K562 (cell line): Measurements from ENCODE around the gene STT3B. TPM values are rescaled to one million over a fixed set of nuclear protein-coding genes. Genes with fewer than 3 reads are reported as not detected.
A peak's percentile ranks its signal among the peaks of the same experiment; 100 is the strongest.

Source experiments
- ATAC-seq: fragments of 200-7000 bp; cut with Tn5 transposase; 3 replicates; pipeline ENCODE4 v1.9.1; 2020; ENCODE audit warnings: moderate library complexity
- BruUV-seq: library from RNA; stranded (reverse); fragments of 400-500 nt; replicated peaks from 2 replicates; lab custom pipeline; 2021; lab: Mats Ljungman, UMichigan
- CTCF ChIA-PET: fragments of 300-600 bp; formaldehyde crosslinking; extraction: SDS; loops from one replicate; lab custom pipeline; 2021; ENCODE audit warnings: low intra/inter-chr PET ratio; lab: Yijun Ruan, JAX
- POLR2A ChIA-PET: fragments of 300-600, 350-650 bp; sonication (Branson Sonifier 250); formaldehyde crosslinking; extraction: SDS; loops from one replicate; lab custom pipeline; 2021; ENCODE audit warnings: antibody characterized with exemption, inconsistent platforms; lab: Yijun Ruan, JAX
- DNase-seq, 4 experiments: peaks; one replicate each; pipeline versions ENCODE4 v3.0.0 to v3.0.0-alpha.2; 2011 to 2018; ENCODE audit warnings: low spot score in 3 of 4, mixed read lengths in 3 of 4; ENCODE audit errors: extremely low read depth in 1 of 4
- FAIRE-seq: peaks from 2 replicates; lab custom pipeline; 2011; peaks lifted over from hg19 to GRCh38; lab: Jason Lieb, UNC
- H2AFZ ChIP-seq: 2 replicates; pipeline ENCODE4 v1.6.0; 2011; ENCODE audit warnings: low read depth, low read length, control low read depth, inconsistent platforms
- H3K27ac ChIP-seq: fragments of 200-600 bp; 3 replicates; pipeline ENCODE4 v1.8.0; 2011; ENCODE audit warnings: low read depth, mild to moderate bottlenecking, control low read depth, inconsistent platforms, low read length, moderate library complexity, mixed read lengths; ENCODE audit errors: extremely low read depth
- H3K27me3 ChIP-seq, 2 experiments: fragments of 300-600 bp in 1 of 2; 2 replicates in 1 of 2; 3 replicates in 1 of 2; pipeline versions ENCODE4 v1.6.0 to v1.8.0; 2011; ENCODE audit warnings: inconsistent platforms in 2 of 2, low read length in 2 of 2, mild to moderate bottlenecking in 1 of 2, mixed read lengths in 1 of 2, moderate library complexity in 1 of 2; ENCODE audit not compliant: control insufficient read depth in 2 of 2, insufficient read depth in 2 of 2
- H3K36me3 ChIP-seq: fragments of 300-600 bp; 3 replicates; pipeline ENCODE4 v1.8.0; 2011; ENCODE audit warnings: mild to moderate bottlenecking, low read length, inconsistent platforms; ENCODE audit not compliant: control insufficient read depth, insufficient read depth
- H3K4me1 ChIP-seq, 2 experiments: fragments of 200-600 bp in 1 of 2; replicated peaks in 1 of 2; 2 replicates in 1 of 2; 3 replicates in 1 of 2; pipeline versions ENCODE4 v1.5.1 to v1.8.0; 2011; ENCODE audit warnings: inconsistent platforms in 2 of 2, low read length in 2 of 2, mild to moderate bottlenecking in 1 of 2, mixed read lengths in 1 of 2, moderate library complexity in 1 of 2; ENCODE audit not compliant: control insufficient read depth in 2 of 2, insufficient read depth in 2 of 2
- H3K4me2 ChIP-seq: 2 replicates; pipeline ENCODE4 v1.6.1; 2011; ENCODE audit warnings: low read length, control low read depth, inconsistent platforms, mixed read lengths; ENCODE audit not compliant: insufficient read depth
- H3K4me3 ChIP-seq: fragments of 200-600 bp; sonication (generic), shearing (Covaris generic); 2 replicates; pipeline ENCODE4 v1.5.1; 2016; ENCODE audit warnings: control low read depth, inconsistent platforms
- H3K79me2 ChIP-seq: fragments of 200-600 bp; 3 replicates; pipeline ENCODE4 v1.8.0; 2011; ENCODE audit warnings: low read length, inconsistent platforms; ENCODE audit not compliant: control insufficient read depth, insufficient read depth
- H3K9ac ChIP-seq, 2 experiments: 2 replicates each; pipeline versions ENCODE4 v1.6.0 to v1.6.1; 2011; ENCODE audit warnings: low read depth in 2 of 2, low read length in 2 of 2, control low read depth in 1 of 2, inconsistent platforms in 1 of 2, mild to moderate bottlenecking in 1 of 2, mixed read lengths in 1 of 2; ENCODE audit not compliant: insufficient read depth in 1 of 2
- H3K9me1 ChIP-seq: one replicate; pipeline ENCODE4 v1.6.0; 2011; ENCODE audit warnings: inconsistent platforms, mild to moderate bottlenecking, low read length, moderate library complexity; ENCODE audit not compliant: control insufficient read depth, insufficient read depth
- H3K9me3 ChIP-seq: replicated peaks from 2 replicates; pipeline ENCODE4 v1.5.1; 2011; ENCODE audit warnings: low read depth, low read length, inconsistent platforms; ENCODE audit not compliant: control insufficient read depth, insufficient read depth
- H4K20me1 ChIP-seq: replicated peaks from 2 replicates; pipeline ENCODE4 v1.6.1; 2011; ENCODE audit warnings: low read length, inconsistent platforms, mixed read lengths; ENCODE audit not compliant: control insufficient read depth, insufficient read depth
- CBX1 ChIP-seq: sonication (generic); IDR thresholded peaks from 2 replicates; pipeline ENCODE4 v1.6.1; 2016; ENCODE audit warnings: antibody characterized with exemption, low read depth, mild to moderate bottlenecking
- CEBPG ChIP-seq, 3 experiments: fragments of 200-800 bp in 1 of 3; sonication (Bioruptor generic) in 1 of 3; sonication (generic) in 1 of 3; formaldehyde crosslinking in 1 of 3; IDR thresholded peaks in 2 of 3; conservative IDR thresholded peaks in 1 of 3; 2 replicates each; pipeline versions ENCODE4 v1.6.1 to v1.8.0; 2016 to 2022; ENCODE audit warnings: missing compliant biosample characterization in 2 of 3, missing genetic modification characterization in 2 of 3, mild to moderate bottlenecking in 1 of 3, missing genetic modification reagents in 1 of 3
- DIDO1 ChIP-seq: fragments of 450-650 bp; IDR thresholded peaks from 2 replicates; pipeline ENCODE4 v1.6.1; 2016; ENCODE audit warnings: low read depth, missing biosample characterization, missing genetic modification characterization
- ETV5 ChIP-seq: sonication (generic); formaldehyde crosslinking; IDR thresholded peaks from 2 replicates; pipeline ENCODE4 v1.4.0; 2020; ENCODE audit warnings: low read depth, mild to moderate bottlenecking, missing genetic modification reagents
- FOSL1 ChIP-seq: fragments of 200-800 bp; sonication (Bioruptor generic); conservative IDR thresholded peaks from 2 replicates; pipeline ENCODE4 v1.6.1; 2016; ENCODE audit warnings: missing genetic modification characterization, missing compliant biosample characterization
- FOXJ2 ChIP-seq: fragments of 200-800 bp; sonication (Bioruptor generic); IDR thresholded peaks from 2 replicates; pipeline ENCODE4 v1.6.1; 2016; ENCODE audit warnings: missing genetic modification characterization, missing compliant biosample characterization
- JUND ChIP-seq, 2 experiments: IDR thresholded peaks; 2 replicates in 1 of 2; 3 replicates in 1 of 2; pipeline ENCODE4 v1.6.1; 2011; ENCODE audit warnings: borderline replicate concordance in 2 of 2, low read depth in 2 of 2, low read length in 2 of 2, improper control_type of control experiment in 1 of 2, missing biosample characterization in 1 of 2, missing genetic modification characterization in 1 of 2, missing genetic modification reagents in 1 of 2
- MEIS2 ChIP-seq: fragments of 450-650 bp; IDR thresholded peaks from 2 replicates; pipeline ENCODE4 v1.6.1; 2014; ENCODE audit warnings: mild to moderate bottlenecking; ENCODE audit not compliant: partially characterized antibody
- NFYB ChIP-seq: IDR thresholded peaks from 2 replicates; pipeline ENCODE4 v1.6.1; 2011; ENCODE audit warnings: mild to moderate bottlenecking, moderate library complexity; ENCODE audit not compliant: insufficient read length; ENCODE audit errors: extremely low read depth
- RBM25 ChIP-seq: fragments of 200-400 bp; formaldehyde crosslinking; IDR thresholded peaks from 2 replicates; pipeline ENCODE4 v1.6.1; 2018; ENCODE audit warnings: low read length, low read depth, moderate library complexity; ENCODE audit not compliant: severe bottlenecking
- TEAD2 ChIP-seq: fragments of 450-650 bp; IDR thresholded peaks from 2 replicates; pipeline ENCODE4 v1.6.1; 2016; ENCODE audit warnings: missing genetic modification characterization, control low read depth, missing compliant biosample characterization
- WGBS: fragments of 100-300 bp; shearing (Covaris generic); methylation state at CpG from one replicate; pipeline ENCODE4 v1.1.6; 2016; ENCODE audit warnings: low coverage, mixed read lengths; ENCODE audit not compliant: insufficient coverage; ENCODE audit errors: missing lambda C conversion rate; 5-methylcytosine and 5-hydroxymethylcytosine counted together
- in situ Hi-C: fragments of 300-500 bp; cut with MboI; formaldehyde crosslinking; loops from 4 replicates; pipeline ENCODE4 v1.15.0; 2018; ENCODE audit warnings: inconsistent platforms, mixed read lengths
- intact Hi-C: fragments of 100-400 bp; cut with micrococcal nuclease; formaldehyde crosslinking; loops from 2 replicates; pipeline ENCODE4 v1.14.2; 2022
- polyA plus RNA-seq, 8 experiments: library from polyadenylated mRNA; depleted of rRNA in 4 of 8; stranded (reverse) in 5 of 8; unstranded in 3 of 8; fragments of >200 nt; fragmentation: Nextera tagmentation in 2 of 8; fragmentation: Illumina TruSeq in 1 of 8; extraction: Ambion mirVana in 2 of 8; extraction: Trizol in 1 of 8; gene quantifications; 2 replicates each; pipeline versions ENCODE4 v1.2.1 to v1.2.3, GENCODE V29; 2011 to 2014; ENCODE audit warnings: inconsistent platforms in 1 of 8, missing spikeins in 1 of 8
- total RNA-seq, 7 experiments: library from RNA; depleted of rRNA in 6 of 7; stranded (reverse); fragments of >200 nt in 6 of 7; fragmentation: Illumina TruSeq in 2 of 7; extraction: Trizol in 2 of 7; gene quantifications; 2 replicates each; pipeline versions ENCODE4 v1.2.1 to v1.2.3, GENCODE V29; 2011 to 2021; ENCODE audit warnings: low replicate concordance in 1 of 7
- TF ChIP-seq, protein P1 (sequence below), 2 experiments: fragments of 450-650 bp in 1 of 2; sonication (generic) in 1 of 2; formaldehyde crosslinking in 1 of 2; IDR thresholded peaks in 1 of 2; conservative IDR thresholded peaks in 1 of 2; 2 replicates each; pipeline versions ENCODE4 v1.6.1 to v1.8.1; 2016 to 2023; ENCODE audit warnings: mild to moderate bottlenecking in 2 of 2, moderate library complexity in 2 of 2, inconsistent platforms in 1 of 2, missing genetic modification reagents in 1 of 2

The STT3B gene
- total and polyA plus RNA-seq, 9 of the 15 experiments (the other 6 are each of a cell fraction or from before 2014, with no cell fraction given): 22.4 to 147 (median 100) TPM

GRCh38 chr3:31521468-31521867, 11.3 kb upstream of the STT3B start:
- FAIRE-seq (no peak), ATAC-seq (peak; percentile 70), DNase-seq (no peak)
- intact Hi-C loops (no loop called here), in situ Hi-C loops (no loop called here)
- BruUV-seq: no TSS peak
- Histone ChIP-seq H3K4me3 (no peak overlapping the region), H3K9ac (no peak overlapping the region), H4K20me1 (no peaks in the 10 kb centered on the region), H3K27me3 (no peaks in the 10 kb centered on the region), H3K9me3 (no peaks in the 10 kb centered on the region), H3K79me2 (no peaks in the 10 kb centered on the region), H3K36me3 (no peaks in the 10 kb centered on the region), H3K4me2 (no peak overlapping the region), H3K27ac (no peak overlapping the region; the same call in 2 of the 3 replicates), H2AFZ (peak overlapping the region; percentile 92), H3K4me1 (peaks cover under 1 to 10% of the 10 kb centered on the region in 2 experiments; a peak in 3 of 5 replicates)
- CTCF ChIA-PET: no interaction called here
- POLR2A ChIA-PET: interaction anchor here (4.7 kb wide), 1 partner anchor 11 kb away, joined by 34 read pairs; the partner anchor contains the start of gene STT3B
- TF ChIP-seq CBX1 (0 out of 2 replicates have a peak, but pooled peaks have one; percentile 8), ETV5 (CRISPR knock-in tag) (no peak), DIDO1 (tag) (no peak), NFYB (peak; percentile 16), FOXJ2 (no peak), CEBPG (CRISPR knock-in tag; IDR thresholded peaks at IDR 0.05) (peak; percentile 23; the same call in 1 of the 2 replicates), CEBPG (tag; conservative IDR thresholded peaks at IDR 0.05 in 1 of 2, IDR thresholded peaks at IDR 0.05 in 1 of 2) (no peak), RBM25 (peak; percentile 29), JUND (IDR thresholded peaks at IDR 0.05; ENCODE audit: borderline replicate concordance, low read depth, low read length) (0 out of 2 replicates have a peak, but pooled peaks have one; percentile 21), JUND (tag; IDR thresholded peaks at IDR 0.05; ENCODE audit: borderline replicate concordance, low read depth, low read length) (peak; percentile 31; the same call in 1 of the 3 replicates), MEIS2 (peak; percentile 33), FOSL1 (tag) (peak; percentile 61), TEAD2 (tag) (0 out of 2 replicates have a peak, but pooled peaks have one; percentile 15)
- TF ChIP-seq, protein P1, sequence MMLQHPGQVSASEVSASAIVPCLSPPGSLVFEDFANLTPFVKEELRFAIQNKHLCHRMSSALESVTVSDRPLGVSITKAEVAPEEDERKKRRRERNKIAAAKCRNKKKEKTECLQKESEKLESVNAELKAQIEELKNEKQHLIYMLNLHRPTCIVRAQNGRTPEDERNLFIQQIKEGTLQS (IDR thresholded peaks at IDR 0.05): peak; percentile 52
- TF ChIP-seq, protein P1 (CRISPR knock-in tag; conservative IDR thresholded peaks at IDR 0.05): no peak
- TF ChIP-seq, all 486 proteins: peak for 9
- H3K9me1 ChIP-seq: no peaks in the 10 kb centered on the region
- WGBS: 43% methylated on average over 2 of the region's 2 CpGs
